CD4-positive, alpha-beta T cell treated with Interleukin-1 beta for 1 hour (primary cell): ENCODE results near the gene MYLK4.

Experiments used
- DNase-seq, 2 donors: peaks; one replicate each; pipeline ENCODE4 v3.0.0-alpha.2; 2020 to 2022

The MYLK4 gene

DNA sequence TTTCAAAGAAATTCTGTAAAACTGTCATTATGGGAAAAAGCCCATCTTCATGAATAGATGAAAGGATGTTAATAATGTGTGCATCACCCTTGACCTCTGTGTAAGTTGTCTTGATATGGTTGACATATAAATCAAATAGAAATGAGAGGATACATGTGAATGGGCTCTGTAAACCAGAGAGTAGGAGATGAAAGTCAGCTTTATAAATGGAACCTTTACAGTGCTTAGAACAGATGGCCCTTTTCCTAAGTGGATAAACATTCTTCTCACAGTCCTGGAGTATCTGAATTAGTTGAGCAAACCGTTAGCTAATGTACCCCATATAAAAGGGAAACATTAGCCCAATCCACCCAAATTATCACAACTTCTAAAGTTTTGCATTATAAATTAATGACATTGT lies 57.5 kb downstream of the MYLK4 start:
- DNase-seq = no peak

DNA sequence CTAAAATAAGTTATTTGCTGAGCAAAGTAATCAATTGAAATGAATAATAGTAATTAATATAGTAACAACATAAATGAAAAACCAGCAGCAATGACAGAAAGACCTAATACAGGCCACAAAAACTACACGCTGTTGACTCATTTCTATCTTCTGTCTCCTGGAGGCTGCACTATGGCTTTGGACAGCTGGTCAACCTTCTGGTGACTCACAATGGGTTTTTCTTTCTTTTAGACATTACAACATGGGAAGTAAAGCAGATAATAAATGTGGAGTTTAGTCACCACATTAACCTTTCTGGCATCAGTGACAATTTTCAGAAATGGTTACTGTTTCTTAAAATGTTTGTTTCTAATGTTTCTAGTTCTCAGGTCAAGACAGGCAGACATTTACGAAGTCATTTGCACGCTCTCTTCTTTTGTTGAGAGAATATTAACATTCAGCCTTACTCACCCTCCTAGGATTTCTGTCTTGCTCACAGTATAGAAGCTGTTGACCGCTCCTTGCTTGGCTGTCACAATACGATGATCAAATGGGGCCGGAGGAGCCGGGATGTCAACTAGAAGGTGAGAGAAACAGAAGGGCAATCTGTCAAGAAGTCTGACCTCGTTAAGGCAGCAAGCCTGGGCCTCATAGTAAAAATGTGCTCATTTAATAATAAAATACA lies 62.2 kb downstream of the MYLK4 start:
- no peak for DNase-seq

DNA sequence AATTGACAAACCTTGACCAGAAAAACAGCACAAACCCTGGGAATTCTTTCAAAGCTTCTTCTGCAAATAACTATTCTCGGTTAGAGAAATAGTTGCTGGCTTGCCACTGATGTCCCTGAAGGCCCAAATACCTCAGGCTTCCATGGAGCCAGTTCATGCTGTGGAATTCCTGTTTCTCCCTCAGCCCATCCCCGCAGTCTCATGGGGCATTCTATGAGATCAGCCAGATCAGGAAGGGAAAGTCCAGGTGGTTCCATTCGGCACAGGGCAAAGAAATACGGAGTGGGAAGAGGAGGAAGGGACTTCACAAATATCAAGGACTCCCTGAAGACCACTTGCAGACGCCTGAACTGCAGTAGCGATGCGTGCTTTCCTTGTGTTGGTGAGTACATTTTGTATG lies 63.3 kb downstream of the MYLK4 start:
- DNase-seq = no peak

DNA sequence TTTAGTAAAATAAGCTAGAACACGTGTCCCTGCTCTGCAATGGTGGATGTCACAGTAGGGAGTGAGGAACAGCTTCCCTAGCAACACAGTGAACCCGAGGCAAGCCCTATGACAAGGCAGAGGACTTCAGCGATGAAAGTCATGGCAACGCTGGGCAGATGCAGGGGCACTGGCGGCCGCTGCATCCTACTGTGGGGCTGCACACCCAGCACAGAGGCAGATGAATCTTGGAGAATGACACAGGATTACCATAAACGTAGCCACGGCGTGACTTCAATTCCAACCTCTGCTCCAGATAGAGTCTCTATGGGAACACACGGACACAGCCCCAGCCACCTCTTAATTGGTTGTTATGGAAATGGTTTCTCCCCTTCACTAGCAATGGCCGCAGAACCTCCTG lies 64.2 kb downstream of the MYLK4 start:
- no peak for DNase-seq

DNA sequence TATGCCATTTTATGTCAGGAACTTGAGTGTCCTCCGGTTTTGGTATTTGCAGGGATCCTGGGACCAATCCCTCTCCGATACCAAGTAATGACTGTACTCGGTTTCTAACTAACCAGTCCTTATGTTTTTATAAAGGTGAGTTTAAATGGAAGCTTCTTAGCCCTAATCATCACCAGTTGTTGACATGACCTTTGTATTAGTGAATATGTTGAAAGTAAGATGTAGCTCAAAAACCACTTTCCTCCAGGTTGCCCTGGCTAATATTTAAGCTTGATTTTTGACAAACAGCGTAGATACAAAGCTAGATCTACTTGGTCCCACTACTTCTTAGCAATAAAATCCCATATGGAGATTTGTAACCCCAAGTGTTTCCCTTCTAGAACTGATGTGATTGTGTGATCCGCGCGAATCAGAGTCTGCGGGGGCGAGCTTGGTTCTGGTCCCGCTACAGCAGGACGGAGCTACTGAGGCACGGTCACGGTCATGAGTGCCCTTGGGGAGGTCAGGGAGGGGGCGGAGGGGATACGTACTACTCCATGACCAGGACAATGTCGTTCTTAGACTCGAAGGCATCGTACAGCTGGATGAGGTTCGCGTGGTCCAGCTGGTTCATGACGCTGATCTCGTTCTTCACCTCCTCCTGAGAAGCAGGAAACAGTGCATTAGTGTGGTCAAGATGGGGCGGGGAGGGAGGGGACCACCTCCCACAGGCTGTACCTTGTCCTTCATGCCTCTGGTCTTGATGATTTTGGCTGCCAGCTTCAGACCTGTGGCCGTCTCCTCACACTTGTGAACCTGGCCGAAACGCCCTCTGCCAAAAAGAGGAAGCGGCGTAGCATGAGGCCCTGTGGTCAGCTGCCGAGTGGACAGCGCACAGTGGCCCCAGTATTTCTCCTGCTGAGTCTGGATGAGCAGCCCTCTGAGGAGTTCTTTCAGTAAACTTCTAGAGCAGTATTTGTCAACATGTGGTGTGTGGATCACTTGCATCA lies 65.7 kb downstream of the MYLK4 start:
- no peak for DNase-seq

DNA sequence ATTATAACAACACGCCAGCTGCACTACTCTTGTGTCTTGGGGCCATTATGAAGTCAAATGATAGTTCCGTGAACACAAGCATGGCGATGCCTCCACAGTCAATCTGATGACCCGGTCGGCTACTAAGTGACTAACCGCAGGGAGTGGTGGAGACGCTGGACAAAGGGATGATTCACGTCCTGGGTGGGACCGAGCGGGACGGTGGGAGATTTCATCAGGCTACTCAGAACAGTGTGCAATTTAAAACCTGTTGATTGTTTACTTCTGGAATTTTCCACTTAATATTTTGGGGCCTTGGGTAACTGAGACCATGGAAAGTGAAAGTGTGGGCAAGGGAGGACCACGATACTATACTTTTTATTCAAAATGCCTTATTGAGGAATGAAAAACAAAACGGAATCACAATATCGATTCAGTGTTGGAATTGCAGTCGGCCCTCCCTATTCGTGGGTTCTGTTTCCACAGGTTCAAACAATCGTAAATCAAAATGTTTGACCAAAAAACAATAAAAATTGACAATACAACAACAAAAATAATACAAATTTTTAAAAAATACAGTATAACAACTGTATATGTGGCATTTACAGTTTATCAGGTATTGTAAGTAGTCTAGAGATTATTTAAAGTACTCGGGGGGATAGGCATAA lies 66.5 kb downstream of the MYLK4 start:
- DNase-seq = peak in 1 of 2 donors; percentile 2

DNA sequence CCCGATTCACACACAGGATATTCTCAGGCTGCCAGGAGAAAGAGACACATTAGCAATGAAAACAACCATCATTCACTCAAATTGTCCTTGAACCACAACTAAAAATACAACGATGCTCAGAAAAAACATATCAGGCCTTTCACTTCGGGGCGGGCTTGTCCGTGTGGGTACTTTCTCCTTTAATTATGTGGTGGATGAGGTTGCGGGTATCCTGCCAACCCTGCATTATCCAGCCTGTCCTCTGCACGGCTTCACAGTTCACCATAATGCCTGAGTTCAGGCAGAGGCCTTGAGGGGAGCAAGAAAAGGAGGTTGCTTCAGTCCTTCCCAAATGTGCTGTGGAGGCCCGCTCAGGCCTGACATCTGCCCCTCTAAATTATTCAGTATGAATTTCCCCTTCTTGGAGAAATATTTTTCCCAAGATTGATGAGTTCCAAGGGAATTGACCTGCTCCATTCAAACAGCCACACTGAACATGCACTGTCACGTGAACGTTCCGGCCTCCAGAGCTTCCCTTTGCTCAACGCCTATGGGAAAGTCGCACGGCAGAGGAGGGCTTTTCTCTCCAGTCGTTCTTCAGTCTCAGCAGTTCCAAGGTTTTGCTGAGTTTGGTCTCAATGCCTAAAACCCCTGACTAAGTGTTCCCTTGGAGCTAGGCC lies 70.3 kb downstream of the MYLK4 start:
- DNase-seq = no peak

DNA sequence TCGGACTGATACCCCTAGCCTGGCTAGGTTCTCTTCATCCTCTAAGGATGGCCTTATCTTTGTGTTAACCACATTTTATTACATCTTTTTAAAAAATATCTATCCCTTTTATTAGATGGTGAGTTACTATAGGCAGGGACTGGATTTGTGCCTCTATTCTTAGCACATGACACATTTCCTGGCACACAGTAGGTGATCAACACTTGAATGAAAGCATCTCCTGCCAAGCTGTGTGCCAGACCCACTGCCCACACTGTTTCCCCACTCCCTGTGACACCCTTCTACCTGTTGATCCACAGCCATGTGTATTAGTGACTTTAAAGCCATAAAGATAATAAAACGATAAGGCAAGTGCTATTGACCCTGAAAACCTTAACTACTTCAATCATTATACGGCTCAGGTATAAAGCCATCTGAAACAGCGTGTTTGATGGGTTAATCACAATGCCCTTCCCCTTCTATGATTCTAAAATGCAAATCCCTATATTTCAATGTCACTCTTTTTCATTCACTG lies 73.6 kb downstream of the MYLK4 start:
- no peak for DNase-seq

DNA sequence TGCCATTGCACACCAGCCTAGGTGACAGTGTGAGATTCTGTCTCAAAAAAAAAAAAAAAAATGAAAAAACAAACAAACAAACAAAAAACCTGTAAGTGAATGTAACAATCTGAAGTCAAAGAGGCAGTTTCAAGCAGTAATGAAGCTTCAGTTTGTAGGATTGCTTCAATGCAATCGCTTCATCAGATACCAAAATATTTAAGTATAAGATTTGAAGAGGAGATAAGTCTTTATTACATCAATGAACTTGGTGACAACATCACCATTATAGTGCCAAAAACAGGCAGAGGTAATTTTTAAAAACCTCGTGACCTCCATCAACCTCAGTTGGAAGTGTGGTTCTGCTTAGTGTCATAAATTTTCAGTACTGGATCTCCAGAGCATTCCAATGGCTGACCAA lies 74.7 kb downstream of the MYLK4 start:
- DNase-seq = no peak

DNA sequence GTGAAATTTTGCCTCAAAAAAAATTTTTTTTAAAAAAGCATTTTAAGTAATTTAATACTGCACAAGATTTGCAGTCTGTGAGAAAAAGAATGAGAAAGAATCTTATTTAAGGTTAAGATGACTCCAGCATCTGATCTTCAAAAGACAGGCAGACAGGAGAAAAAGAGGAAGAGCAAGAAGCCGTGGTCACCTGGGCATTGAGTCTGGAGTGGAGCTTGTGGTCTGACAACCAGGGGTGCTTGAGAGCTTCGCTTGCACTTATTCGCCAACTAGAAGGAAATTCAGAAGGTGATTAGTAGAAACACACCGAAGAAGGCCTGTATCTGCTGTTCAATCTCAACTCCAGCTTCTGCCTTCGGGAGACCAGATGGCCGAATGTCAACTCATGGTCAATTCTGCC lies 75.9 kb downstream of the MYLK4 start:
- DNase-seq = no peak

DNA sequence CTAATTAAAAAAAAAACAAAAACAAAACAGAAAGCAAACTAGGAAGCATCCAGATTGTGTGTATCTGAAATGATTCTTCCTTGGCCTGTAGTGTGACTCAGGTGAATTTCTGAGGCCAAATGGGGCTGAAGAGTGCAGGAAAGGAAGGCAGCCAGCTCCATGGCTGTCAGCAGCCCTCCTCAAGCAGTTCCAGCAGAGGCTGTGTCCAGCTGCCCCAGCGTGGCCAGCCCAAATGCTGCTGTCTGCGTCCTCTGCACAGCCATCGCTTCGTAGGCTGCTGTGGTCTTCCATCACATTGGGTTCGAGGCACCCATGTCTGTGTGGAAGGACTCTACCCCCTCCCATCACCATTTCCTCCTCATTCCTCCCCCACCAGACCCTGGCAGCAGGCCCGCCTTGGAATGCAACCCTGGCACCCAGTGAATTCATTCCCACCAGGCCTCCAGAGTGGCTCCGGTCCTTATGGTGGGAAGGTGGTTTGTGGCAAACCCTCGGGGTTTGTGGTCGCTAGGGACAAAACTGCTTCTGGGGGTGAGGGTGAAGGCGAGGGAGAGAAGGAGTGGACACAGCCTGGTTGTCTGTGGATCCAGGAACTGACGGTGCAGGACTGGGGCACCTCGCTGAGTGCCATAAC lies 81.5 kb downstream of the MYLK4 start:
- no peak for DNase-seq

DNA sequence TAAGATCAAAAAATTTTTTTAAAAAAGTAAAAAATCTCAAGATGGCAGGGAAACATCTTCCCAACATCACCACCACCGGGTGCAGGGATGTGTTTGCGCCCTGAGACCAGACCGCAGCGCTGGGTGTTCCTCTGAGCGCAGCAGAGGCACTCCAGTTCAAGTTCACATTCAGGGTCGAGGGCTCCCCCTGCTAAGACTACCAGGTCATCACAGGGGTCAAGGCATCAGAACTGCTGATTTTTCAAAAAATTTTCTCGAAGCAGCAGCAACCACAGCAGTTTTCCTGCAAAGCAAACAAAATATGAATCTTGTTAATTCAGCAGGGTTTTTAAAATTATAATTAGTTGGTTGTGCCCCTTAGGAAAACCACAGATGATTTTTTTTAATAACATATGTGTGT lies 83.1 kb downstream of the MYLK4 start:
- no peak for DNase-seq

DNA sequence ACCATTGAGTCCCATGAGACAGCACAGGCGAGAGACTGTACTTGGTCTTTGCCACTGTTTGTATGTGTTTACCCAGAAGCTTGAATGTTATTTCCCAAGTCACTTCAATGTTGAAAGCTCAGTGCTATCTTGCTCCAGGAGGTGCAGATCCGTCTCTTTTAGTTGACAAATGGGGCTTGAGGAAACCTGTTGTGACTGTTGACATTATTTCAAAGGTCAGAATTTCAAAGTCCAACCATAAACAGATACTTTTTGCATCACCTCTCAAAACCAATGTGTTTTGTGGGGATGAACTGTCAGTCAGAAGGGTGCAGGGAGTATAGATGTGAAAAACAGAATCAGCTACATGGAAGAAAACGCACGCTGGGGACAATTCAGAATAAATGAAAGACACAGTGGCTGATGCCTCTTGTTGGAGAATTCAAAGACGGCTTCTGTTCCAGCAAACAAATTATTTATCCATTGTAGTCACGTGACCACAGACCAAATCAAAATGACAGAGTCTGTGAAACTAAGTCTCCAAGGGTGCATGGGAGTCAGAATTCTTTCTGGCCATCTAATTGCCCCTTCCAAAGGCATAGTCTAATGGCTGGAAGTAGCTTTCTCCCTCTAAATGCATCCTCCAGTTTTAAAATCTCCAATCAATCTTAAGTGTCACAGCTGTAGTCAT lies 83.7 kb downstream of the MYLK4 start:
- DNase-seq = no peak

DNA sequence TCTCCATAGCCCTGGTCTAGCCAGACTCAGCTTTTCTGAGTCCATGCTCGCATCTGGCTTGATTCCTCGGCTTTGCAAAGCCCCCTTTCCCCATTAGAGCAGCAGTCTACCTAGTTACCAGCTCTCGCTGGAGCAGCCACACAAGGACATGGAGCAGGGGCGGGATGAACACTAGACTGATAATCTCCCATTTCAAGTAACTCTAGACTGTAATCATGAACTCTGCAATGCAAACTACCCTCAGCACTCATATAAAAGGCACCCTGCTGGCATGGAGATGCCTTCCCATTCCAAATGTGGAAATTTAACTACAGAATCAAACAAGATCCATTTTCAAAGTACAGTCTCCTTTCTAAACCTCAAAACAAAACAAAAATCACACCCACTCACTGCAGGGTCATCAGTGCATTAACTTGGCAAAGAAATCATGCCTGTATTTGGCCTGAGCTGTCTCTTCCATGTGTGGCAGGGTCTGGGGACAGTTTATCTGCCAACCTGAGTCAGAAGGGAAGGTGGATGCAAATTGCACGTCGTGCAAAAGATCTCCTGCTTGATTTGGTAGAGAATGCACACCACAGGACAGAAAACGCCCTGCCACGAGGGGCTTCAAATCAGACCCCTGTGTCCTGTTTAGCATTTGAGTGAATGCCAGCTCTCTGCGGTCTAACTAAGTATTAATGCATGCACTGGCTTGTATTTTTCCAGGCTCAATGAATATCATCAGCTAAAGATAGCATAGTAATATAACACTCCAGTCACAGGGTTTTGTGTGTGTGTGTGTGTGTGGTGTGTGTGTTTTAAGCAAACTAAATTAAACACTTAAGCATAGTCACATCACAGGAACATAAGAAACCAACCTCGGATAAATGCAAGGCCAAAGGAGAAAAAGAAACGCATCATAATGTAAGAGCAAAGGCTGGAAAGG lies 85.3 kb downstream of the MYLK4 start:
- DNase-seq = no peak

DNA sequence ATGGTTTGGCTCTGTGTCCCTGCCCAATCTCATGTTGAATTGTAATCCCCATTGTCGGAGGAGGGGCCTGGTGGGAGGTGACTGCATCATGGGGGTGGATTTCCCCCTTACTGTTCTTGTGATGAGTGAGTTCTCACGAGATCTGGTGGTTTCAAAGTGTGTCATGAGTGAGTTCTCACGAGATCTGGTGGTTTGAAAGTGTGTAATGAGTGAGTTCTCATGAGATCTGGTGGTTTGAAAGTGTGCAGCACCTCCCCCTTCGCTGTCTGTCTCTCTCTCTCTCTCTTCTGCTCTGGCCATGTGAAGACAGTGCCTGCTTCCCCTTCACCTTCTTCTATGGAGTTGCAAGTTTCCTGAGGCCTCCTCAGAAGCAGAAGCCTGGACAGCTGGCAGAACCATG lies 87.6 kb downstream of the MYLK4 start:
- DNase-seq = no peak

DNA sequence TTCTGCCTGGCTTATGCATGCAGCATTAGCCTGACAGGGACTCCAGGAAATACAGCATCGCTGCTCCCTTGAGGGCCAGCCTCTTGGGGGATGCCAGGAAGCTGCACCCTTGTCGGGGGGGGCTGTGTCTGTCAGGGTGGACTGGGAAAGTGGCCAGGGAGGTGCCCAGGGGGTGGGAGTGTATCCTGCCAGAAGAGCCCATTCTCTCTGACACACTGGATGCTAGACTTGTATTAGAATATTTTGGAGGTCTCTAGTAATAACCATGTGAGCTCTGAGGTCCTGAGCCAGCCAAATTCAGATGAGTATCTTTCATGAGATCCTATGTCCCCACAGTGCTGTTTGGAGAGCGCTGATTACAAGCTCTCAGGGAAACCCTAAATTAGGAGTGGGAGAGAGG lies 89.1 kb downstream of the MYLK4 start:
- no peak for DNase-seq

DNA sequence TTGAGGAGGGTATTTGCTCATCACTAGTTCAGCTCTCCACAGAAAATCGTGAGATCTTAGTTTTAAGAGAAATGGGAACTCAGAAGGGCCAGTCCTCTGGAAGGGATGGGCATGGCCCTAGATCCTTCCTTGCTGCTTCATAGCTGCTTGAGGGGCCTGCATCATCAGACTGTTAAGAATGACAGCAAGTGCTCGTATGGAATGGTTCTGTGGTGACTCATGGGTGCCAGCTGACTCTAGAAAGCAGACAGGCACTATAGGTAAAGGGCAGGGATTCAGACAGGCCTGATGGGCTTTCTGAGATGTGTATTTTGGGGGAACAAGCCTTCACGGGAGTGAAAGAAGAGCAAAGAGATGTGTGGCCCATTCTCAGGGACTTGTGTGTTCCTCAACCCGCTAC lies 90.8 kb downstream of the MYLK4 start:
- no peak for DNase-seq

DNA sequence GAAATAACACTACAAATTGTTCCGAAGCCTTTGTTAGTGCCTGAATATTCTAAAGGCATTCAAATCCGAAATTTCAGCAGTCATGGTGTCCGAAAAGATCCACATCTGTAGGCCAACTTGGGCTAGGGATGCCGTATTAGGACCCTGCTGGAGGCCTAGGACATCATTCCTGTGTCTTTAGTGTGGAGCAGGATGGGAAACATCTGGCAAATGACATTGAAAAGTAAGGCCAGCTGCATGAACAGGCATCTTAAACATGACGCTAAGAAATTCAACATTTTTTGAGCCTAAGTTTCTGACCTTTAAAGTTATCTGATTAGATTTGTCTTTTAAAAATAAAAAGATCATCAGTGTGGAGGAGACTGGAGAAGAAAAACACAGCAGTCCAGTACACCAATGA lies 91.3 kb downstream of the MYLK4 start:
- DNase-seq = no peak

DNA sequence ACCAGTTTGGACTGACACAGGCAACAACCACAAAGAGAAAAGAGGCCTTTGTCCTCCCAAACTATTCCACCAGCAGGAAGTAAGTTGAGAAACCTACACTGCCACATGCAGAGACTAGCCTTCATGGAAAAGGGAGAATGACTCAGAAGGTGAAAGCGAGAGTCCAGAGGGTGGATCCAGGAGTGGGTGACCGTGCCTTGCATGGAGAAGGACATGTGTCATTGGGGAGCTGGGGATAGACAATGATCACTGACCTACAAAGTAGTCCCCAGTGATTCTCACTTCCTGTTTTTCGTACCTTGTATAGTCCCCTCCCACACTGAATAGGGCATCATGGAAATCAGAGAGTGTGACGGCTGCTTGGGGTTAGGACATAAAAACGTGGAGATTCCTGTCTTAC lies 91.9 kb downstream of the MYLK4 start:
- DNase-seq = peak in 1 of 2 donors; percentile 25

DNA sequence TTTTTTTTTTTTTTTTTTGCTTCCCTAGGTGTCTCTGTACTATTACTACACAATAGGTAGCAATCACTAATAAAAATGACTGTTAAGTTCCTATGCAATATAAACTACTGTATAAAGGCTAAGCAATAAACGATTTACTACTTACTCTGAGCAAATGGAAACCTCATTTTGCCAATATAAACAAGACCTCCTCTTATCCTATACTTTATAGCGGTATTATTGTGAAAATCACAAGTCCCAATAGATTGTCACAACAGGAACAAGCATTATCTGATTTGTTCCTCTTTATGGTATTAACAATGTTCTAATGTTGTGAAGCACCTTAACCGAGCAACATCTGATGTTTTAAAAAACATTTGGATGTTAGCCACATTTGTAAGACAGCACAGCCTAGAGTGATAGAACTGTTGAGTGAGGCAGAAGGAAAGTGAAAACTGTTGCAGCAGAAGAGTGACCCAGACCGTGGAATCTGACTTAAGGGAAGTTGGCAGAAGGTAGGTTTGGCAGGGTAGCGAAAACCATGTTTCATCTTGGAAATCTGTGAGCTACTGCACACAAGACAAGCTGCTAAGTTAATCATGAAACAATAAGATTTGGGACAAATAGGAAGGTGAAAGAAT lies 94.2 kb downstream of the MYLK4 start:
- no peak for DNase-seq
